Endothelial cell of umbilical vein (primary cell): ENCODE data around the gene FANCC. TPM values are rescaled to one million over a fixed set of nuclear protein-coding genes. Genes with fewer than 3 reads are reported as not detected.

Experiments
- BruUV-seq: library from RNA; stranded (reverse); fragments of 400-500 nt; replicated peaks from 2 replicates; lab custom pipeline; 2021; lab: Mats Ljungman, UMichigan
- CTCF ChIA-PET: fragments of 300-600, 350-600 bp; sonication (Branson Sonifier 250); formaldehyde crosslinking; loops from one replicate; lab custom pipeline; 2021; ENCODE audit warnings: antibody characterized with exemption, inconsistent platforms; lab: Charles Lee
- POLR2A ChIA-PET: fragments of 300-600, 350-600 bp; sonication (Branson Sonifier 250); formaldehyde crosslinking; loops from one replicate; lab custom pipeline; 2021; ENCODE audit warnings: antibody characterized with exemption, inconsistent platforms; lab: Charles Lee
- DNase-seq: peaks from one replicate; pipeline ENCODE4 v3.0.0-alpha.2; 2011; ENCODE audit warnings: low read depth, low spot score
- FAIRE-seq: peaks from 2 replicates; lab custom pipeline; 2011; peaks lifted over from hg19 to GRCh38; lab: Jason Lieb, UNC
- H2AFZ ChIP-seq: 2 replicates; pipeline ENCODE4 v1.6.0; 2012; ENCODE audit warnings: low read depth, low read length, control low read depth, inconsistent platforms
- H3K27ac ChIP-seq: 2 replicates; pipeline ENCODE4 v1.5.1; 2011; ENCODE audit warnings: low read depth, mild to moderate bottlenecking, control low read depth, low read length, moderate library complexity; ENCODE audit not compliant: insufficient read depth
- H3K27me3 ChIP-seq, 2 experiments: 2 replicates each; pipeline versions ENCODE4 v1.6.0 to v1.6.1; 2011; ENCODE audit warnings: low read length in 2 of 2, mixed read lengths in 1 of 2; ENCODE audit not compliant: control insufficient read depth in 2 of 2, insufficient read depth in 2 of 2
- H3K36me3 ChIP-seq, 2 experiments: 2 replicates in 1 of 2; 3 replicates in 1 of 2; pipeline ENCODE4 v1.5.1; 2011; ENCODE audit warnings: low read length in 2 of 2, mild to moderate bottlenecking in 1 of 2, moderate library complexity in 1 of 2; ENCODE audit not compliant: control insufficient read depth in 2 of 2, insufficient read depth in 2 of 2; ENCODE audit errors: extremely low read depth in 1 of 2
- H3K4me1 ChIP-seq: 3 replicates; pipeline ENCODE4 v1.5.1; 2011; ENCODE audit warnings: mild to moderate bottlenecking, low read length; ENCODE audit not compliant: control insufficient read depth, insufficient read depth; ENCODE audit errors: extremely low read depth
- H3K4me2 ChIP-seq: 2 replicates; pipeline ENCODE4 v1.6.1; 2011; ENCODE audit warnings: low read length, control low read depth, mixed read lengths; ENCODE audit not compliant: insufficient read depth
- H3K4me3 ChIP-seq, 3 experiments: fragments of 200-600 bp in 1 of 3; sonication (generic), shearing (Covaris generic) in 1 of 3; replicated peaks in 1 of 3; 2 replicates each; pipeline ENCODE4 v1.5.1; 2011 to 2016; ENCODE audit warnings: control low read depth in 3 of 3, low read length in 3 of 3, mild to moderate bottlenecking in 2 of 3, inconsistent platforms in 1 of 3, low read depth in 1 of 3, moderate library complexity in 1 of 3; ENCODE audit not compliant: insufficient read depth in 1 of 3
- H3K79me2 ChIP-seq: 2 replicates; pipeline ENCODE4 v1.6.0; 2012; ENCODE audit warnings: low read length, inconsistent platforms; ENCODE audit not compliant: control insufficient read depth, insufficient read depth
- H3K9ac ChIP-seq: replicated peaks from 2 replicates; pipeline ENCODE3; 2011; ENCODE audit warnings: low read length, control low read depth; ENCODE audit not compliant: insufficient read depth; ENCODE audit errors: extremely low read depth
- H3K9me1 ChIP-seq: replicated peaks from 3 replicates; pipeline ENCODE4 v1.6.0; 2011; ENCODE audit warnings: mild to moderate bottlenecking, low read length; ENCODE audit not compliant: control insufficient read depth, insufficient read depth; ENCODE audit errors: extremely low read depth
- H3K9me3 ChIP-seq: replicated peaks from 2 replicates; pipeline ENCODE4 v1.5.1; 2012; ENCODE audit warnings: low read length, inconsistent platforms; ENCODE audit not compliant: control insufficient read depth, insufficient read depth
- H4K20me1 ChIP-seq: replicated peaks from 2 replicates; pipeline ENCODE3; 2011; ENCODE audit warnings: mild to moderate bottlenecking, low read length; ENCODE audit not compliant: control insufficient read depth, insufficient read depth; ENCODE audit errors: extremely low read depth
- CTCF ChIP-seq, 2 donors: IDR thresholded peaks; 1 replicate in 1 of 2; 2 replicates in 1 of 2; pipeline ENCODE4 v1.5.1; 2011; ENCODE audit warnings: low read length in 2 of 2, mild to moderate bottlenecking in 2 of 2, moderate library complexity in 2 of 2, control low read depth in 1 of 2, inconsistent platforms in 1 of 2, low read depth in 1 of 2; ENCODE audit not compliant: insufficient read depth in 1 of 2; ENCODE audit errors: extremely low read depth in 1 of 2
- EZH2 ChIP-seq: IDR thresholded peaks from 2 replicates; pipeline ENCODE4 v1.6.1; 2012; ENCODE audit warnings: borderline replicate concordance, low read depth, mild to moderate bottlenecking, moderate library complexity, low read length, inconsistent platforms; ENCODE audit not compliant: severe bottlenecking
- FOS ChIP-seq: IDR thresholded peaks from 2 replicates; pipeline ENCODE4 v1.6.1; 2011; ENCODE audit warnings: mild to moderate bottlenecking, low read length, moderate library complexity, borderline replicate concordance; ENCODE audit not compliant: insufficient read depth
- GATA2 ChIP-seq: IDR thresholded peaks from 2 replicates; pipeline ENCODE4 v1.7.0; 2011; ENCODE audit warnings: low read depth, mild to moderate bottlenecking, moderate library complexity, mixed read lengths, low read length; ENCODE audit not compliant: insufficient read length, insufficient read depth
- JUN ChIP-seq: IDR thresholded peaks from 2 replicates; pipeline ENCODE4 v1.6.1; 2011; ENCODE audit warnings: borderline replicate concordance, low read depth; ENCODE audit not compliant: insufficient read length, insufficient read depth
- MAX ChIP-seq: IDR thresholded peaks from 2 replicates; pipeline ENCODE4 v1.6.1; 2011; ENCODE audit not compliant: insufficient read depth, insufficient read length
- MYC ChIP-seq: IDR thresholded peaks from one replicate; pipeline ENCODE4 v1.6.1; 2011; ENCODE audit warnings: mild to moderate bottlenecking, low read depth, low read length
- POLR2A ChIP-seq: IDR thresholded peaks from 2 replicates; pipeline ENCODE4 v1.6.1; 2012; ENCODE audit warnings: low read depth, mild to moderate bottlenecking, control low read depth, low read length
- POLR2AphosphoS5 ChIP-seq: IDR thresholded peaks from 2 replicates; pipeline ENCODE4 v1.6.1; 2012; ENCODE audit warnings: low read depth, mild to moderate bottlenecking, control low read depth, low read length, moderate library complexity; ENCODE audit not compliant: insufficient read depth
- dilution Hi-C: fragments of 300-500 bp; cut with MboI; formaldehyde crosslinking; loops from one replicate; pipeline ENCODE4 v1.15.0; 2019; ENCODE audit warnings: low sequenced_read_pairs; ENCODE audit not compliant: extremely low pct_ligation_motif_present
- intact Hi-C: fragments of 100-400 bp; cut with micrococcal nuclease; formaldehyde crosslinking; loops from one replicate; pipeline ENCODE4 v1.10.0; 2022
- polyA plus RNA-seq, 4 experiments: library from polyadenylated mRNA; depleted of rRNA in 3 of 4; stranded (reverse) in 3 of 4; unstranded in 1 of 4; fragments of >200 nt; gene quantifications; 2 replicates each; pipeline versions ENCODE4 v1.2.1 to v1.2.3, GENCODE V29; 2011 to 2012; ENCODE audit warnings: missing spikeins in 1 of 4
- total RNA-seq: library from RNA; stranded (reverse); gene quantifications from 2 replicates; pipeline ENCODE4 v1.2.3, GENCODE V29; 2021

FANCC gene
- total and polyA plus RNA-seq, 2 donors (not counting 3 experiments of a cell fraction or from before 2014, with no cell fraction given): 5.7 to 13.1 TPM

GRCh38 chr9:95104980-95105379 is 212.5 kb downstream of the FANCC start:
- Histone ChIP-seq H3K27ac (no peak overlapping the region), H4K20me1 (no peaks in the 10 kb centered on the region), H3K4me3 (no peak overlapping the region), H3K9me1 (no peaks in the 10 kb centered on the region), H2AFZ (no peak overlapping the region), H3K4me1 (peaks cover 5% of the 10 kb centered on the region), H3K9me3 (no peaks in the 10 kb centered on the region), H3K27me3 (no peaks in the 10 kb centered on the region), H3K79me2 (no peaks in the 10 kb centered on the region), H3K36me3 (peaks cover 2 to 4% of the 10 kb centered on the region in 2 experiments), H3K9ac (no peak overlapping the region), H3K4me2 (no peak overlapping the region)
- no TSS peak for BruUV-seq
- POLR2A ChIA-PET: no interaction called here
- TF ChIP-seq CTCF (IDR thresholded peaks at IDR 0.05; ENCODE audit: extremely low read depth in 1 of 2, insufficient read depth in 1 of 2, low read depth in 1 of 2, low read length in 2 of 2): no peak
- TF ChIP-seq EZH2: no peak
- TF ChIP-seq MYC: no peak
- no peak for TF ChIP-seq MAX
- TF ChIP-seq FOS: no peak
- no peak for TF ChIP-seq POLR2AphosphoS5
- no peak for TF ChIP-seq GATA2
- TF ChIP-seq POLR2A: no peak
- no peak for TF ChIP-seq JUN
- no peak for FAIRE-seq
- intact Hi-C loops: no loop called here
- no peak for DNase-seq
- CTCF ChIA-PET: no interaction called here
- dilution Hi-C loops: no loop called here
